HepG2 (cell line): ENCODE measurements around the gene KDM8. TPM values are rescaled to one million over a fixed set of nuclear protein-coding genes. Genes with fewer than 3 reads are reported as not detected.
A peak's percentile ranks its signal among the peaks of the same experiment; 100 is the strongest.

Experiments
- ARID2 ChIP-seq: sonication (generic); formaldehyde crosslinking; IDR thresholded peaks from 2 replicates; pipeline ENCODE4 v1.8.1; 2022; ENCODE audit warnings: mild to moderate bottlenecking, missing genetic modification reagents, borderline replicate concordance
- EZH2 ChIP-seq: conservative IDR thresholded peaks from 2 replicates; pipeline ENCODE4 v1.6.1; 2012; ENCODE audit warnings: mild to moderate bottlenecking, low read depth, low read length, moderate library complexity
- FOXO1 ChIP-seq: sonication (generic); formaldehyde crosslinking; IDR thresholded peaks from 2 replicates; pipeline ENCODE4 v1.4.0; 2020; ENCODE audit warnings: missing genetic modification reagents
- GABPB1 ChIP-seq: IDR thresholded peaks from 2 replicates; pipeline ENCODE4 v1.6.1; 2016; ENCODE audit warnings: mild to moderate bottlenecking, missing genetic modification reagents, moderate library complexity, missing compliant biosample characterization
- MED13 ChIP-seq: sonication (generic); formaldehyde crosslinking; IDR thresholded peaks from 2 replicates; pipeline ENCODE4 v1.5.0; 2020; ENCODE audit warnings: missing genetic modification reagents
- MTA3 ChIP-seq: sonication (generic); formaldehyde crosslinking; IDR thresholded peaks from 2 replicates; pipeline ENCODE4 v1.4.0; 2020; ENCODE audit warnings: missing genetic modification reagents
- MZF1 ChIP-seq: sonication (generic); formaldehyde crosslinking; IDR thresholded peaks from 2 replicates; pipeline ENCODE4 v1.8.1; 2023; ENCODE audit warnings: mild to moderate bottlenecking, missing genetic modification reagents, borderline replicate concordance
- NFYC ChIP-seq: IDR thresholded peaks from 2 replicates; pipeline ENCODE4 v1.6.1; 2016; ENCODE audit warnings: missing genetic modification reagents, missing compliant biosample characterization
- PHF8 ChIP-seq: sonication (generic); formaldehyde crosslinking; IDR thresholded peaks from 2 replicates; pipeline ENCODE4 v1.5.0; 2020; ENCODE audit warnings: missing genetic modification reagents
- RELA ChIP-seq: sonication (generic); formaldehyde crosslinking; IDR thresholded peaks from 2 replicates; pipeline ENCODE4 v1.4.0; 2020; ENCODE audit warnings: missing genetic modification reagents
- SOX5 ChIP-seq: IDR thresholded peaks from 2 replicates; pipeline ENCODE4 v1.6.1; 2016; ENCODE audit warnings: borderline replicate concordance
- TOE1 ChIP-seq: sonication (generic); formaldehyde crosslinking; IDR thresholded peaks from 2 replicates; pipeline ENCODE4 v1.4.0; 2020; ENCODE audit warnings: mild to moderate bottlenecking, missing genetic modification reagents
- TOPORS ChIP-seq: sonication (generic); formaldehyde crosslinking; IDR thresholded peaks from 2 replicates; pipeline ENCODE4 v1.8.0; 2023; ENCODE audit warnings: mild to moderate bottlenecking, missing genetic modification reagents
- ZFP36L1 ChIP-seq: sonication (generic); formaldehyde crosslinking; IDR thresholded peaks from 2 replicates; pipeline ENCODE4 v1.8.0; 2022; ENCODE audit warnings: mild to moderate bottlenecking, missing genetic modification reagents, moderate library complexity
- ZNF207 ChIP-seq: fragments of 450-650 bp; IDR thresholded peaks from 2 replicates; pipeline ENCODE4 v1.6.1; 2016; ENCODE audit warnings: antibody characterized with exemption, borderline replicate concordance
- ZNF253 ChIP-seq: sonication (generic); formaldehyde crosslinking; IDR thresholded peaks from 2 replicates; pipeline ENCODE4 v1.8.0; 2022; ENCODE audit warnings: mild to moderate bottlenecking, missing genetic modification reagents, borderline replicate concordance
- ZNF256 ChIP-seq: sonication (generic); formaldehyde crosslinking; conservative IDR thresholded peaks from 2 replicates; pipeline ENCODE4 v1.4.0; 2020; ENCODE audit warnings: missing genetic modification reagents
- ZNF263 ChIP-seq: sonication (generic); formaldehyde crosslinking; IDR thresholded peaks from 2 replicates; pipeline ENCODE4 v1.4.0; 2020; ENCODE audit warnings: missing genetic modification reagents
- ZNF383 ChIP-seq: sonication (generic); formaldehyde crosslinking; IDR thresholded peaks from 2 replicates; pipeline ENCODE4 v1.4.0; 2020; ENCODE audit warnings: missing genetic modification reagents, mild to moderate bottlenecking, borderline replicate concordance
- ZNF576 ChIP-seq: sonication (generic); formaldehyde crosslinking; IDR thresholded peaks from 2 replicates; pipeline ENCODE4 v1.4.0; 2020; ENCODE audit warnings: mild to moderate bottlenecking, missing genetic modification reagents
- ZNF703 ChIP-seq: sonication (generic); formaldehyde crosslinking; IDR thresholded peaks from 2 replicates; pipeline ENCODE4 v1.5.1; 2020; ENCODE audit warnings: missing genetic modification reagents, mild to moderate bottlenecking, moderate library complexity, borderline replicate concordance
- ZNF766 ChIP-seq: sonication (generic); formaldehyde crosslinking; IDR thresholded peaks from 2 replicates; pipeline ENCODE4 v1.5.0; 2020; ENCODE audit warnings: missing genetic modification reagents, borderline replicate concordance
- polyA plus RNA-seq, 8 experiments: library from polyadenylated mRNA; depleted of rRNA in 3 of 8; stranded (reverse) in 7 of 8; unstranded in 1 of 8; fragments of >200 nt; fragmentation: Illumina TruSeq in 4 of 8; extraction: Trizol in 4 of 8; gene quantifications; 2 replicates each; pipeline versions ENCODE4 v1.2.1 to v1.2.3, GENCODE V29; 2011 to 2016; ENCODE audit warnings: low read depth in 4 of 8, missing spikeins in 1 of 8, mixed read lengths in 1 of 8; ENCODE audit not compliant: insufficient read depth in 1 of 8
- total RNA-seq, 5 experiments: library from RNA; depleted of rRNA; stranded (reverse); fragments of >200 nt; fragmentation: Illumina TruSeq; extraction: Trizol; gene quantifications; 2 replicates each; pipeline ENCODE4 v1.2.3, GENCODE V29; 2016; ENCODE audit warnings: low read depth in 1 of 5
- TF ChIP-seq, protein P1 (sequence below), 2 experiments: sonication (generic) in 1 of 2; formaldehyde crosslinking in 1 of 2; IDR thresholded peaks; 2 replicates each; pipeline versions ENCODE4 v1.6.1 to v1.9.0; 2014 to 2022; ENCODE audit warnings: antibody characterized with exemption in 1 of 2, borderline replicate concordance in 1 of 2, inconsistent platforms in 1 of 2, low read depth in 1 of 2, missing genetic modification reagents in 1 of 2

KDM8 gene
- total and polyA plus RNA-seq, 2 of the 13 experiments (the other 11 are each of a cell fraction or from before 2014, with no cell fraction given), result 3.3 to 8.6 TPM

- TF ChIP-seq RELA (CRISPR knock-in tag) (no peak), ZNF703 (CRISPR knock-in tag) (no peak), FOXO1 (CRISPR knock-in tag) (no peak), ZNF263 (CRISPR knock-in tag) (no peak), PHF8 (CRISPR knock-in tag) (no peak), GABPB1 (CRISPR knock-in tag) (0 out of 2 replicates have a peak, but pooled peaks have one; percentile 17), ZNF256 (CRISPR knock-in tag) (no peak), ZNF576 (CRISPR knock-in tag) (no peak), SOX5 (CRISPR knock-in tag) (peak; percentile 43; the same call in 1 of the 2 replicates), ZFP36L1 (CRISPR knock-in tag) (peak; percentile 45; the same call in 1 of the 2 replicates), ZNF766 (no peak), ZNF207 (no peak), MTA3 (CRISPR knock-in tag) (no peak), NFYC (CRISPR knock-in tag) (peak; percentile 38), ARID2 (no peak), TOE1 (CRISPR knock-in tag) (no peak), EZH2 (no peak), ZNF383 (no peak), ZNF253 (CRISPR knock-in tag) (no peak), MZF1 (CRISPR knock-in tag) (no peak), TOPORS (no peak), MED13 (CRISPR knock-in tag) (no peak)
- TF ChIP-seq, protein P1, sequence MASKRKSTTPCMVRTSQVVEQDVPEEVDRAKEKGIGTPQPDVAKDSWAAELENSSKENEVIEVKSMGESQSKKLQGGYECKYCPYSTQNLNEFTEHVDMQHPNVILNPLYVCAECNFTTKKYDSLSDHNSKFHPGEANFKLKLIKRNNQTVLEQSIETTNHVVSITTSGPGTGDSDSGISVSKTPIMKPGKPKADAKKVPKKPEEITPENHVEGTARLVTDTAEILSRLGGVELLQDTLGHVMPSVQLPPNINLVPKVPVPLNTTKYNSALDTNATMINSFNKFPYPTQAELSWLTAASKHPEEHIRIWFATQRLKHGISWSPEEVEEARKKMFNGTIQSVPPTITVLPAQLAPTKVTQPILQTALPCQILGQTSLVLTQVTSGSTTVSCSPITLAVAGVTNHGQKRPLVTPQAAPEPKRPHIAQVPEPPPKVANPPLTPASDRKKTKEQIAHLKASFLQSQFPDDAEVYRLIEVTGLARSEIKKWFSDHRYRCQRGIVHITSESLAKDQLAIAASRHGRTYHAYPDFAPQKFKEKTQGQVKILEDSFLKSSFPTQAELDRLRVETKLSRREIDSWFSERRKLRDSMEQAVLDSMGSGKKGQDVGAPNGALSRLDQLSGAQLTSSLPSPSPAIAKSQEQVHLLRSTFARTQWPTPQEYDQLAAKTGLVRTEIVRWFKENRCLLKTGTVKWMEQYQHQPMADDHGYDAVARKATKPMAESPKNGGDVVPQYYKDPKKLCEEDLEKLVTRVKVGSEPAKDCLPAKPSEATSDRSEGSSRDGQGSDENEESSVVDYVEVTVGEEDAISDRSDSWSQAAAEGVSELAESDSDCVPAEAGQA (IDR thresholded peaks at IDR 0.05; ENCODE audit: low read depth), result no peak
- TF ChIP-seq, protein P1 (CRISPR knock-in tag; IDR thresholded peaks at IDR 0.05; ENCODE audit: borderline replicate concordance), result no peak
Measured at GRCh38 chr16:27242868-27243590, 39.7 kb downstream of the KDM8 start (continued).
